Fibroblast of lung (primary cell): ENCODE results near the gene POU2F1. TPM values are rescaled to one million over a fixed set of nuclear protein-coding genes. Genes with fewer than 3 reads are reported as not detected.

Source experiments
- DNase-seq, 2 donors: peaks; one replicate each; pipeline versions ENCODE4 v3.0.0 to v3.0.0-alpha.2; 2010; ENCODE audit warnings: low read depth in 2 of 2
- H2AFZ ChIP-seq: 2 replicates; pipeline ENCODE4 v1.5.1; 2012; ENCODE audit warnings: low read length, control low read depth, inconsistent platforms
- H3K27ac ChIP-seq: 2 replicates; pipeline ENCODE4 v1.5.1; 2011; ENCODE audit warnings: low read length, control low read depth; ENCODE audit not compliant: insufficient read depth
- H3K27me3 ChIP-seq: 2 replicates; pipeline ENCODE4 v1.5.1; 2011; ENCODE audit warnings: mild to moderate bottlenecking, low read length; ENCODE audit not compliant: control insufficient read depth, insufficient read depth
- H3K36me3 ChIP-seq: 2 replicates; pipeline ENCODE4 v1.5.1; 2011; ENCODE audit warnings: low read length; ENCODE audit not compliant: control insufficient read depth, insufficient read depth
- H3K4me1 ChIP-seq: 2 replicates; pipeline ENCODE4 v1.5.1; 2011; ENCODE audit warnings: low read length; ENCODE audit not compliant: control insufficient read depth, insufficient read depth; ENCODE audit errors: extremely low read depth
- H3K4me2 ChIP-seq: 2 replicates; pipeline ENCODE4 v1.5.1; 2011; ENCODE audit warnings: low read length, control low read depth; ENCODE audit not compliant: insufficient read depth; ENCODE audit errors: extremely low read depth
- H3K4me3 ChIP-seq, 4 experiments: fragments of 200-600 bp in 1 of 4; sonication (generic) in 1 of 4; replicated peaks in 1 of 4; 2 replicates each; pipeline ENCODE4 v1.5.1; 2011 to 2016; ENCODE audit warnings: low read length in 4 of 4, low read depth in 3 of 4, mild to moderate bottlenecking in 3 of 4, control low read depth in 2 of 4, inconsistent platforms in 1 of 4, mixed read lengths in 1 of 4; ENCODE audit not compliant: insufficient read depth in 1 of 4; ENCODE audit errors: control extremely low read depth in 1 of 4
- H3K79me2 ChIP-seq: 2 replicates; pipeline ENCODE4 v1.5.1; 2012; ENCODE audit warnings: mild to moderate bottlenecking, low read length, inconsistent platforms; ENCODE audit not compliant: control insufficient read depth, insufficient read depth
- H3K9ac ChIP-seq: 2 replicates; pipeline ENCODE4 v1.5.1; 2011; ENCODE audit warnings: mild to moderate bottlenecking, low read length, control low read depth; ENCODE audit not compliant: insufficient read depth
- H3K9me3 ChIP-seq: 2 replicates; pipeline ENCODE4 v1.5.1; 2012; ENCODE audit warnings: low read depth, low read length; ENCODE audit not compliant: control insufficient read depth, insufficient read depth
- H4K20me1 ChIP-seq: 2 replicates; pipeline ENCODE4 v1.5.1; 2011; ENCODE audit warnings: low read length; ENCODE audit not compliant: control insufficient read depth, insufficient read depth; ENCODE audit errors: extremely low read depth
- EZH2 ChIP-seq: IDR thresholded peaks from 2 replicates; pipeline ENCODE4 v1.5.1; 2012; ENCODE audit warnings: low read length, control low read depth, mild to moderate bottlenecking; ENCODE audit errors: missing control alignments
- polyA plus RNA-seq, 2 donors: library from polyadenylated mRNA; depleted of rRNA in 1 of 2; stranded (reverse) in 1 of 2; unstranded in 1 of 2; fragments of >200 nt; gene quantifications; 2 replicates each; pipeline ENCODE4 v1.2.1, GENCODE V29; 2011 to 2012; ENCODE audit warnings: missing spikeins in 1 of 2
- total RNA-seq: library from RNA; depleted of rRNA; stranded (reverse); fragments of >200 nt; gene quantifications from 2 replicates; pipeline ENCODE4 v1.2.1, GENCODE V29; 2014
- TF ChIP-seq, protein P1 (sequence below), 2 donors: IDR thresholded peaks in 1 of 2; conservative IDR thresholded peaks in 1 of 2; 1 replicate in 1 of 2; 2 replicates in 1 of 2; pipeline ENCODE4 v1.5.1; 2011 to 2012; ENCODE audit warnings: low read length in 2 of 2, control low read depth in 1 of 2, inconsistent platforms in 1 of 2, low read depth in 1 of 2, mild to moderate bottlenecking in 1 of 2

POU2F1 gene
- total and polyA plus RNA-seq, 2 donors (not counting 1 experiment from before 2014, with no cell fraction given): 3.5 to 4.3 TPM

GRCh38 chr1:167291539-167292185 lies 71.0 kb downstream of the POU2F1 start:
- peak in 1 of 2 donors; percentile 31 for DNase-seq
- Histone ChIP-seq H3K4me1 (no peaks in the 10 kb centered on the region), H3K27ac (no peak overlapping the region), H2AFZ (no peak overlapping the region), H3K79me2 (no peaks in the 10 kb centered on the region), H3K9me3 (no peaks in the 10 kb centered on the region), H3K4me2 (no peak overlapping the region), H4K20me1 (no peaks in the 10 kb centered on the region), H3K27me3 (no peaks in the 10 kb centered on the region), H3K36me3 (no peaks in the 10 kb centered on the region), H3K4me3 (no peak overlapping the region), H3K9ac (no peak overlapping the region)
- TF ChIP-seq, protein P1, sequence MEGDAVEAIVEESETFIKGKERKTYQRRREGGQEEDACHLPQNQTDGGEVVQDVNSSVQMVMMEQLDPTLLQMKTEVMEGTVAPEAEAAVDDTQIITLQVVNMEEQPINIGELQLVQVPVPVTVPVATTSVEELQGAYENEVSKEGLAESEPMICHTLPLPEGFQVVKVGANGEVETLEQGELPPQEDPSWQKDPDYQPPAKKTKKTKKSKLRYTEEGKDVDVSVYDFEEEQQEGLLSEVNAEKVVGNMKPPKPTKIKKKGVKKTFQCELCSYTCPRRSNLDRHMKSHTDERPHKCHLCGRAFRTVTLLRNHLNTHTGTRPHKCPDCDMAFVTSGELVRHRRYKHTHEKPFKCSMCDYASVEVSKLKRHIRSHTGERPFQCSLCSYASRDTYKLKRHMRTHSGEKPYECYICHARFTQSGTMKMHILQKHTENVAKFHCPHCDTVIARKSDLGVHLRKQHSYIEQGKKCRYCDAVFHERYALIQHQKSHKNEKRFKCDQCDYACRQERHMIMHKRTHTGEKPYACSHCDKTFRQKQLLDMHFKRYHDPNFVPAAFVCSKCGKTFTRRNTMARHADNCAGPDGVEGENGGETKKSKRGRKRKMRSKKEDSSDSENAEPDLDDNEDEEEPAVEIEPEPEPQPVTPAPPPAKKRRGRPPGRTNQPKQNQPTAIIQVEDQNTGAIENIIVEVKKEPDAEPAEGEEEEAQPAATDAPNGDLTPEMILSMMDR (conservative IDR thresholded peaks at IDR 0.05 in 1 of 2, IDR thresholded peaks at IDR 0.05 in 1 of 2; ENCODE audit: low read depth in 1 of 2, low read length in 2 of 2): no peak
- no peak for TF ChIP-seq EZH2

GRCh38 chr1:167292216-167292615 lies 71.5 kb downstream of the POU2F1 start:
- H3K9ac ChIP-seq: no peak overlapping the region
- no peak overlapping the region for H3K27ac ChIP-seq
- H2AFZ ChIP-seq: no peak overlapping the region
- H3K36me3 ChIP-seq: no peaks in the 10 kb centered on the region
- H4K20me1 ChIP-seq: no peaks in the 10 kb centered on the region
- TF ChIP-seq, protein P1 (conservative IDR thresholded peaks at IDR 0.05 in 1 of 2, IDR thresholded peaks at IDR 0.05 in 1 of 2; ENCODE audit: low read depth in 1 of 2, low read length in 2 of 2): no peak
- TF ChIP-seq EZH2: no peak
- no peak overlapping the region for H3K4me3 ChIP-seq
- H3K79me2 ChIP-seq: no peaks in the 10 kb centered on the region
- H3K4me1 ChIP-seq: peaks cover under 1% of the 10 kb centered on the region
- no peak for DNase-seq
- H3K4me2 ChIP-seq: no peak overlapping the region
- H3K9me3 ChIP-seq: no peaks in the 10 kb centered on the region
- H3K27me3 ChIP-seq: no peaks in the 10 kb centered on the region

DNA sequence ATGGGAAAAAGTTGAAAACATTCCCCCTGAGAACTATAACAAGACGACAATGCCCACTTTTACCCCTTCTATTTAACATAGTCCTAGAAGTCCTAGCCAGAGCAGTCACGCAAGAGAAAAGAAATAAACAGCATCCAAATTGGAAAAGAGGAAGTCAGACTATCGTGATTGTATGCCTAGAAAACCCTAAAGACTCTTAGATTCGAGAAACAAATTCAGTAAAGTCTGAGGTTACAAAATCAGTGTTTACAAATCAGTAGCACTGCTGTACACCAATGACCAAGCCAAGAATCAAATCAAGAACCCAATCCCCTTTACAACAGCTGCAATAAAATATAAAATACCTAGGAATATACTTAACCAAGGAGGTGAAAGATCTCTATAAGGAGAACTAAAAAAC lies 72.4 kb downstream of the POU2F1 start:
- H3K27ac ChIP-seq: no peak overlapping the region
- H3K79me2 ChIP-seq: no peaks in the 10 kb centered on the region
- no peak for DNase-seq
- no peak overlapping the region for H3K9ac ChIP-seq
- H3K4me3 ChIP-seq: no peak overlapping the region
- H4K20me1 ChIP-seq: no peaks in the 10 kb centered on the region
- H3K4me2 ChIP-seq: no peak overlapping the region
- no peak overlapping the region for H2AFZ ChIP-seq
- no peaks in the 10 kb centered on the region for H3K36me3 ChIP-seq
- H3K27me3 ChIP-seq: no peaks in the 10 kb centered on the region
- TF ChIP-seq, protein P1 (conservative IDR thresholded peaks at IDR 0.05 in 1 of 2, IDR thresholded peaks at IDR 0.05 in 1 of 2; ENCODE audit: low read depth in 1 of 2, low read length in 2 of 2): no peak
- no peak for TF ChIP-seq EZH2
- H3K4me1 ChIP-seq: peaks cover 4% of the 10 kb centered on the region
- H3K9me3 ChIP-seq: no peaks in the 10 kb centered on the region
